Gastrocnemius medialis (tissue), 4 donors: ENCODE results near the gene KHSRP.
A peak's percentile ranks its signal among the peaks of the same experiment; 100 is the strongest.

Experiments
- CTCF ChIP-seq, 5 experiments: fragments of 450-650 bp in 3 of 5; fragments of 200-600 bp in 2 of 5; sonication (generic) in 2 of 5; IDR thresholded peaks in 4 of 5; conservative IDR thresholded peaks in 1 of 5; 1 replicate in 4 of 5; 2 replicates in 1 of 5; pipeline ENCODE4 v1.5.1; 2016 to 2019; ENCODE audit warnings: antibody characterized with exemption in 5 of 5, mild to moderate bottlenecking in 3 of 5, moderate library complexity in 3 of 5
- POLR2A ChIP-seq, 2 donors: fragments of 450-650 bp; IDR thresholded peaks; one replicate each; pipeline ENCODE4 v1.6.1; 2017; ENCODE audit warnings: antibody characterized with exemption in 2 of 2, mild to moderate bottlenecking in 2 of 2, moderate library complexity in 2 of 2

GRCh38 chr19:6460099-6460884, 35.7 kb upstream of the KHSRP start:
- TF ChIP-seq CTCF (IDR thresholded peaks at IDR 0.05 in 4 of 5, conservative IDR thresholded peaks at IDR 0.05 in 1 of 5), result peak in 4 of 5 experiments; percentile 58 to 79 (median 74)
- TF ChIP-seq POLR2A (IDR thresholded peaks at IDR 0.05), result no peak
